Pons (tissue), 1 donor: ENCODE data around the gene LGALS16.
"Not testable (repeated sequence)": the region's sequence is repeated elsewhere in the genome, so short reads cannot be mapped to it uniquely, and the experiment has no call there.

ENCODE experiments used
- DNase-seq: peaks from one replicate; pipeline ENCODE4 v3.0.0-alpha.2; 2016; ENCODE audit warnings: low spot score

The LGALS16 gene

DNA sequence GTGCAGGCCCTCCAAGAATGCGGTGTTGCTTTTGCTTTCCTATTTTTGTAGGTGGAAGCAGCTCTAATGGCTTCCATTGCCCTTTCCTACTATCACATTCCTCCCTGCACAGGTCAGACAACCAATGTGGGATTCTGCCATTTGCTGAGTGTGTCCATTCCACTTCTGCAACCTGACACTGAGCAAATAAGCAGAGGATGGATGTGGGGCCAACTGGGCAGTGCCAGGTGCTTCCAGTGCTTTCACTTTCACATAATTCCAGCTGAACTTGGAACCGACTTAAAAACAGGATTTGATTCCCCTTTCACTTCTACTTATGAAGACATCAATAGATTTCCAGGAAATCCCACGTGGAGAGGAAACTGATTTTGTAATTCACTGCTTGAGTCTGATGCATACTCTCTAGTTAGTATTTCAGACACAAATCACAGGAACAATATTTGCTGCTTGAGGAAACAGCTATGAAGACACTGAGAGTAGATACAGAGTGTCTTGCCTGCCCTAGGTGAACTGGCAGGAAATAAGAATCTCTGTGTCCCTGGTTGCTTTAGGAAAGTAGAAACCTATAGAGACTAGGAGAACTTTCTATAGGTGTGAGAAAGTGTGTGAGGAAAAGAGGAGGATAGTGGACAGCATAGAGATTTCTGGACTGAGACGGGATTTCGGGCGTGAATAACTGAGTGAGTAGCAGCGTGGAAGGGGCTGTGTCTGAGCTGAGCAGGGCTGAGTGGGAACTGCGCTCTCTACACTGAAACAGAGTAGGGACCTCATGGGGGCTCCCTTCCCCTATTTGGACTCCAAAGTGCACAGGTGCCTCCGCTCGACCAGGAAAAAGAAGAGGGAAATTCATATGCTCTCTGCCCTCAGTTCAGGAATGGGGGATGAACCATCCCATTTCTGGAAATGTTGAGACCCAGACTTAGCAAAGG, 22.5 kb downstream of the LGALS16 start:
- no peak for DNase-seq

GRCh38 chr19:39679056-39679790, 23.5 kb downstream of the LGALS16 start:
- no peak for DNase-seq

DNA sequence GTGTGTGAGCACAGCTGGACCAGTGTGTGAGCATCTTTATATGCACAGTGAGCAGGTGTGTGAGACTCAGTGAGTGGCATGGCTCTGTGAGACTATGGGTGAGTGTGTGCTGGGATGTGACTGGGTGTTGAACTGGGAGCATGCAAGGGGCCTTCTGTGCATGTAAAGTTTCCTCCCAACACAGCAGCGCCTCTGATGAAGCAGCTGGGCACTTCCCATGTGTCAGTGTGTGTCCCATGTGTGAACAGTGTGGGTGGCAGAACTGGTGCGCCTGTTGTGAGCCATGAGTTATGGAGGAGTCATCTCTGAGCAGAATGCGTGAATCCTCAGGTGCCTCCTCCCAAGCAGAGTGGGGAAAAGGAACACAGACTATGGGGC, 24.1 kb downstream of the LGALS16 start:
- no peak for DNase-seq

DNA sequence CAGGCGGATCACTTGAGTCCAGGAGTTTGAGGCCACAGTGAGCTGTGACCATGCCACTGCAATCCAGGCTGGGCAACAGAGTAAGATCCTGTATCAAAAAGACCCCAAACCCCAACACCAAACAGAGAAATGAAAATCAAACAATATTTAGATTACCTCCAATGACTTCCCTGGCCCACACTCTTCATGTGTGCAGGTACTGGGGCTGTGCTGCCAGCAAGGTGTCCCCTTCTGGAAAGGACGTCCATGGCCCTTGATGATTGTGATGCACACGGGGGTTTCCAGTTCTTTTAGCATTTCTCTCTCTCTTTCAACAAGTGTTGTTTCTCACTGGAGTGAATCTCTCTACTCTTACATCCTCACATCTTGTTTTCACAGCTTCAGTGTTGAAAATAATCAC, 24.9 kb downstream of the LGALS16 start:
- DNase-seq, result no peak

- no peak for DNase-seq
Measured at GRCh38 chr19:39681416-39681815, 25.7 kb downstream of the LGALS16 start.

DNA sequence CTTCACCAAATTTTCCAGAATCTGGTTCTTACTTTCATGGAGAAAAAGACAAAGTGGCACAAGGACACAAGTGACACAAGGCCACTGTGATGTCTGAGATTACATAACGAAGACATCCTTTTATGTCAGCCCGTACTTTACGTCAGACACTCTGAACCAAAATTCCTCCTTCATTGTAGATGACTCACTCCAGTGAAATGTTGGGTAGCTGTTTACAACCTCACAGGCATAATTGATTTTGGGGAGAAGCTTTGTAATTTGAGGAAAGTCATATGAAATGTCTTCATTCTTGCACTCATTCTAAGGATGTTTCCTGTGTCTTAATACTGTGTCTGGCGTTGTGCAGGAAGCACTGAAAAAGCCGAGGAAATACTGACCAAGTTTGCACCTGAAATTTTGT, 28.6 kb downstream of the LGALS16 start:
- no peak for DNase-seq

DNA sequence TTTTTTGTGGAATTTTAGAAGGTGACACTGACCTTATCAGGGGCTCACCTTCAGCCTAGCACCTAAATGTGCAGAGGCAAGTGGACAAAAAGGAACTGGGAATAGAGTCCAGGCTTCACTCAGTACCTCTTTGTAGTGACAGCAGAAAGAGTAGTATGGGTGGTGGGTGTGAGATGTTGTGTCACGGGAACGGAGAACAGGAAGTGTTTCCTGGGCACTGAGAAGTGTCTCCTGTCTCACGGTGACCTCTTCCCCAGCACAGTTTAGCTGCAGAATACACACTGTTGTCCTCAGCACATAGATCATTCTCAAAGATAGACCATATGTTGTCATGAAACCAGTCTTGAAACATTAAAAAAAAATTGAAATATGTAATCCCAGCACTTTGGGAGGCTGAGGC, 31.0 kb downstream of the LGALS16 start:
- no peak for DNase-seq

DNA sequence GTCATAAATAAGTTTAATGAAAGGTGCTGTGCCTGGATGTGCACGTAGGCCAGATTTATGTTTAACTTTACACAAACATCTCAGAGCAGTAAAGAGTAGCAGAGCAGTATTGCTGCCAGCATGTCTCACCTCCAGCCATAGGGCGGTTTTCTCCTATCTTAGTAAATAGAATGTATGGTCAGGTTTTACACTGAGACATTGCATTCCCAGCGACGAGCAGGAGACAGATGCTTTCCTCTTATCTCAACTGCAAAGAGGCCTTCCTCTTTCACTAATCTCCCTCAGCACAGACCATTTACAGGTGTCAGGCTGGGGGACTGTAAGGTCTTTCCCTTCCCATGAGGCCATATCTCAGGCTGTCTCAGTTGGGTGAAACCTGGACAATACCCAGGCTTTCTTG, 32.9 kb downstream of the LGALS16 start:
- not testable (repeated sequence) for DNase-seq

DNA sequence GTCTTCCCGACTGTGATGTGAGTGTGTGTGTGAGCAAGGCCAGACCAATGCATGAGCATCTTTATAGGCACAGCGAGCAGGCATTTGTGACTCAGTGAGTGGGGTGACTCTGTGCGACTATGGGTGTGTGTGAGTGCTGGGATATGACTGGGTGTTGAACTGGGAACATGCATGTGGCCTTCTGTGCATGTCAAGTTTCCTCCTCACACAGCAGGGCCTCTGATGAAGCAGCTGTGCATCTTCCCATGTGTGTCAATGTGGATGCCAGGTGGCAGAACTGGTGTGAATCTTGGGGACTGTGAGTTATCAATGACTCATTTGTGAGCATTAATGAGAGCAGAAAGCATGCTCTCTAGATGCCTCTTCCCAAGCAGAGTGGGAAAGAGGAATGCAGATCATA, 36.5 kb downstream of the LGALS16 start:
- no peak for DNase-seq

DNA sequence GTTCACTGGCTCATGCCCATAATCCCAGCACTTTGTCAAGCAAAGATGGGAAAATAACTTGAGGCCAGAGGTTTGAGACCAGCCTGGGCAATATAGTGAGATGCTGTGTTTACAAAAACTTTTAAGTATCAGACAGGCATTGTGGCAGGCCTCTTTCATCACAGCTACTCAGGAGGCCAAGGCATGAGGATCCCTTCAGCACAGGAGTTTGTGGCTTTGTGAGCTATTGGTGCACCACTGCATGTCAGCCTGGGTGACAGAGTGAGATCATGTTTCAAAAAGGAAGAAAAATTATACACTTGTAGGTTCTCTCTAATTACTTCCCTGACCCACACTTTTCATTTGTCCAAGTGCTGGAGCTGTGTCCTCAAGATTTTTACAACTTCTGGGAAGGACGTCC, 37.1 kb downstream of the LGALS16 start:
- DNase-seq, result no peak

DNA sequence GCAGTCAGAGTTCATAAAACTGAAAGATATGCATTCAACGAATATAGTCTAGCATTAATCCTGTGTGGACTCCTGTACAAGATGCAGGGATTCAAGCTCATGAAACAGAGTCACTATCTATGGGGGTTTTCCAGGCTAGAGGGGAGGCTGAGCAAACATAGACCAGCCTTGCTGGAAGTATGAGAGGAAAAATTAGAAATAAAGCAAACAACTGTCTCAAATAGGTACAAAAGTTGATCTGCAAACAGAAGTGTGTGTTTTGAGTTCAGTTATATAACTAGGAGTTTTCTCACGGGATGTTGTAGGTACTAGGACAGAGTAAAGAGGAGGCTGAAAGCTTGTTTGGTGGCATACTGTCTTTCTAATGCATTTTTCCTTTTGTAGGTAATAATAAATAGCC, 40.0 kb downstream of the LGALS16 start:
- no peak for DNase-seq

DNA sequence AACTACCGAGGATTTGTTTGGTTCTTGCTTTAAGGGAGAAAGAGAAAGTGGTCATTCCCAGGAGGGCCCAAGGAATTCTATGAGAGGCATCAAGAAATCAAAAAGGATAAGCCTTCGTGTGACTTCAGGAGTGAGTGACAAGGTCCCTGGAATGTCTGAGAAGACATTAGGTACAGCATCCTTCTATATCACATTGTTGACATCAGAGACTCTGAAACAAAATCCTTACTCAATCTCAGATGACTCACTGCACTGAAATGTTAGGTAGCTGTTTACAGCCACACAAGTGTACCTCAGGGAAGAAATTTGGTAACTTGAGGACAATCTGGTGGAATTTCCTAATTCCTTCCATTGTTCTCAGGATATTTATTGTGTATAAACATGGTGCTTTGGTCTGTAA, 40.7 kb downstream of the LGALS16 start:
- DNase-seq, result no peak

GRCh38 chr19:39698535-39698934, 42.8 kb downstream of the LGALS16 start:
- DNase-seq, result no peak

GRCh38 chr19:39701291-39701690, 45.6 kb downstream of the LGALS16 start:
- DNase-seq, result no peak

- no peak for DNase-seq
Measured at GRCh38 chr19:39704181-39705044, 48.7 kb downstream of the LGALS16 start, which contains the start of gene LGALS14. LGALS14 (plus strand) TSS chr19:39704481; CDS start chr19:39704529, 48 bp downstream.

- DNase-seq, result no peak
Measured at GRCh38 chr19:39705578-39706188, 50.0 kb downstream of the LGALS16 start.

DNA sequence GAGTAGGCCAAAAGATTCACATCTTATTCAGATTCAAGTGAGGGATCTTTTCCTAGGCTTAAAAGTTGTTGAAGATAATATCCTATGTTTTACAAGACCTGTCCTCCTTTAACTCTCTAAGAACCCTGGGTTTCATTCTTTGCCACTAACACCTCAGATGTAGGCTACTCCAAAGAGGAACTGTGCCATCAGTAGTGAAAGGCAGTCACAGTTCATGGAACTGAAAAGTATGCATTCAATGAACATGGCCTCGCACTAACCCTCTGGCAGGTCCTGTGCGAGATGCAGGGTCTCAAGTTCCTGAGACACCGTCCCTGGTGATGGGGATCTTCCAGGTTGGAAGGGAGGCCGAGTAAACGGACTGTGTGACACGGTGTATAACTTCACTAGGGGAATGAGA, 52.9 kb downstream of the LGALS16 start:
- no peak for DNase-seq

- DNase-seq, result no peak
Measured at GRCh38 chr19:39709026-39709872, 53.5 kb downstream of the LGALS16 start.
